Activated T-cell treated with anti-CD3 and anti-CD28 coated beads, Interleukin-2, amount 50 U/mL, for 4 hours (primary cell): ENCODE measurements around the gene L3MBTL2. TPM values are rescaled to one million over a fixed set of nuclear protein-coding genes. Genes with fewer than 3 reads are reported as not detected.
A peak's percentile ranks its signal among the peaks of the same experiment; 100 is the strongest.

Experiments
- ATAC-seq, 2 donors: fragments of 200-7000 bp; cut with Tn5 transposase; one replicate each; pipeline ENCODE4 v1.10.0; 2021
- DNase-seq: peaks from one replicate; pipeline ENCODE4 v3.0.0-alpha.2; 2020
- H3K27me3 Mint-ChIP-seq: one replicate; pipeline ENCODE4 v1.8.0; 2021; ENCODE audit warnings: low read depth, mixed read lengths
- H3K36me3 Mint-ChIP-seq: one replicate; pipeline ENCODE4 v1.8.0; 2022; ENCODE audit warnings: mixed read lengths; ENCODE audit not compliant: insufficient read depth
- H3K4me1 Mint-ChIP-seq: one replicate; pipeline ENCODE4 v1.8.0; 2021; ENCODE audit warnings: low read depth, mixed read lengths
- H3K4me3 Mint-ChIP-seq: one replicate; pipeline ENCODE4 v1.8.0; 2021; ENCODE audit warnings: mild to moderate bottlenecking, moderate library complexity, mixed read lengths
- H3K9me3 Mint-ChIP-seq: one replicate; pipeline ENCODE4 v1.8.0; 2021; ENCODE audit warnings: mixed read lengths
- total RNA-seq, 3 donors: library from RNA; stranded (reverse); gene quantifications; one replicate each; pipeline ENCODE4 v1.2.1, GENCODE V29; 2021

The L3MBTL2 gene
- total RNA-seq, 3 donors from 2014 or later: 57.4 to 57.8 (median 57.5) TPM

- Mint-ChIP-seq H3K4me1 (no peaks in the 10 kb centered on the region), H3K4me3 (no peak overlapping the region), H3K27me3 (no peaks in the 10 kb centered on the region), H3K36me3 (peaks cover 31% of the 10 kb centered on the region), H3K9me3 (no peaks in the 10 kb centered on the region)
- no peak for ATAC-seq
- DNase-seq: no peak
Observed at GRCh38 chr22:41260871-41261270, 55.8 kb downstream of the L3MBTL2 start.

- no peak overlapping the region for H3K4me3 Mint-ChIP-seq
- H3K27me3 Mint-ChIP-seq: no peaks in the 10 kb centered on the region
- H3K36me3 Mint-ChIP-seq: peaks cover 31% of the 10 kb centered on the region
- no peaks in the 10 kb centered on the region for H3K9me3 Mint-ChIP-seq
- ATAC-seq (no peak), DNase-seq (no peak)
- H3K4me1 Mint-ChIP-seq: no peaks in the 10 kb centered on the region
Observed at GRCh38 chr22:41261541-41262249, 56.6 kb downstream of the L3MBTL2 start.

- no peak for ATAC-seq
- H3K4me1 Mint-ChIP-seq: no peaks in the 10 kb centered on the region
- no peak overlapping the region for H3K4me3 Mint-ChIP-seq
Observed at GRCh38 chr22:41262250-41262765, 57.2 kb downstream of the L3MBTL2 start.

GRCh38 chr22:41263704-41264103 is 58.6 kb downstream of the L3MBTL2 start:
- Mint-ChIP-seq H3K4me3 (no peak overlapping the region), H3K36me3 (peaks cover 27% of the 10 kb centered on the region)

More at GRCh38 chr22:41262250-41262765, 57.2 kb downstream of the L3MBTL2 start:
- DNase-seq: no peak
- H3K27me3 Mint-ChIP-seq: no peaks in the 10 kb centered on the region
- H3K9me3 Mint-ChIP-seq: no peaks in the 10 kb centered on the region
- peaks cover 26% of the 10 kb centered on the region for H3K36me3 Mint-ChIP-seq

GRCh38 chr22:41264408-41264941 is 59.4 kb downstream of the L3MBTL2 start:
- H3K4me1 Mint-ChIP-seq: peaks cover 2% of the 10 kb centered on the region
- ATAC-seq: no peak
- no peak for DNase-seq
- peaks cover 27% of the 10 kb centered on the region for H3K36me3 Mint-ChIP-seq
- no peak overlapping the region for H3K4me3 Mint-ChIP-seq
- H3K27me3 Mint-ChIP-seq: no peaks in the 10 kb centered on the region
- no peaks in the 10 kb centered on the region for H3K9me3 Mint-ChIP-seq

More at GRCh38 chr22:41263704-41264103, 58.6 kb downstream of the L3MBTL2 start:
- no peak for DNase-seq
- no peaks in the 10 kb centered on the region for H3K4me1 Mint-ChIP-seq
- peak in 1 of 2 donors; percentile 17 for ATAC-seq
- no peaks in the 10 kb centered on the region for H3K27me3 Mint-ChIP-seq
- no peaks in the 10 kb centered on the region for H3K9me3 Mint-ChIP-seq

GRCh38 chr22:41267958-41268357 is 62.8 kb downstream of the L3MBTL2 start:
- no peak for DNase-seq
- H3K27me3 Mint-ChIP-seq: no peaks in the 10 kb centered on the region
- peaks cover 30% of the 10 kb centered on the region for H3K36me3 Mint-ChIP-seq
- no peaks in the 10 kb centered on the region for H3K9me3 Mint-ChIP-seq
- H3K4me1 Mint-ChIP-seq: peaks cover 2% of the 10 kb centered on the region
- no peak for ATAC-seq
- no peak overlapping the region for H3K4me3 Mint-ChIP-seq

GRCh38 chr22:41271787-41272186 is 66.7 kb downstream of the L3MBTL2 start:
- ATAC-seq: no peak
- peaks cover 32% of the 10 kb centered on the region for H3K36me3 Mint-ChIP-seq
- H3K4me1 Mint-ChIP-seq: peaks cover 2% of the 10 kb centered on the region
- no peak for DNase-seq
- no peaks in the 10 kb centered on the region for H3K9me3 Mint-ChIP-seq
- no peak overlapping the region for H3K4me3 Mint-ChIP-seq
- no peaks in the 10 kb centered on the region for H3K27me3 Mint-ChIP-seq

GRCh38 chr22:41273128-41273527 is 68.0 kb downstream of the L3MBTL2 start:
- no peak for ATAC-seq
- Mint-ChIP-seq H3K9me3 (no peaks in the 10 kb centered on the region), H3K36me3 (peaks cover 39% of the 10 kb centered on the region), H3K4me3 (no peak overlapping the region), H3K4me1 (peaks cover 2% of the 10 kb centered on the region), H3K27me3 (no peaks in the 10 kb centered on the region)
- DNase-seq: no peak

- DNase-seq (no peak), ATAC-seq (no peak)
- Mint-ChIP-seq H3K4me3 (no peak overlapping the region), H3K4me1 (no peaks in the 10 kb centered on the region), H3K9me3 (no peaks in the 10 kb centered on the region), H3K27me3 (no peaks in the 10 kb centered on the region), H3K36me3 (peaks cover 38% of the 10 kb centered on the region)
Observed at GRCh38 chr22:41274856-41275255, 69.7 kb downstream of the L3MBTL2 start.

GRCh38 chr22:41280065-41280464 is 75.0 kb downstream of the L3MBTL2 start:
- no peaks in the 10 kb centered on the region for H3K9me3 Mint-ChIP-seq
- peaks cover 24% of the 10 kb centered on the region for H3K4me1 Mint-ChIP-seq
- H3K36me3 Mint-ChIP-seq: peaks cover 30% of the 10 kb centered on the region
- no peak overlapping the region for H3K4me3 Mint-ChIP-seq
- ATAC-seq: no peak
- DNase-seq: no peak
- H3K27me3 Mint-ChIP-seq: no peaks in the 10 kb centered on the region

GRCh38 chr22:41280854-41281253 is 75.7 kb downstream of the L3MBTL2 start:
- Mint-ChIP-seq H3K36me3 (peaks cover 27% of the 10 kb centered on the region), H3K9me3 (no peaks in the 10 kb centered on the region), H3K4me1 (peaks cover 26% of the 10 kb centered on the region), H3K27me3 (no peaks in the 10 kb centered on the region), H3K4me3 (no peak overlapping the region)
- DNase-seq: no peak
- no peak for ATAC-seq

Other genes starting within 250 kb of the L3MBTL2 start
- 10 to 100 TPM; 43.7 to 52.0 (median 51.4) TPM for gene EP300, start 112.7 kb upstream of the L3MBTL2 start, total RNA-seq
- under 1 TPM; 0.24 to 0.86 (median 0.60) TPM for gene CHADL, start 35.6 kb downstream of the L3MBTL2 start, total RNA-seq
- gene RANGAP1, start 80.9 kb downstream of the L3MBTL2 start, total RNA-seq: 100 to 1,000 TPM; 191 to 205 (median 192) TPM
- gene ZC3H7B, start 96.2 kb downstream of the L3MBTL2 start, total RNA-seq: 10 to 100 TPM; 57.0 to 62.4 (median 60.9) TPM
- 1 to 10 TPM; 2.9 to 3.6 (median 3.0) TPM for gene TEF, start 176.6 kb downstream of the L3MBTL2 start, total RNA-seq
- gene TOB2, start 241.5 kb downstream of the L3MBTL2 start, total RNA-seq: 10 to 100 TPM; 56.4 to 69.6 (median 61.0) TPM